Ramos (cell line): Measurements from ENCODE around the gene APOB.

ENCODE experiments used
- in situ Hi-C: fragments of 300-500 bp; cut with MboI; formaldehyde crosslinking; loops from one replicate; pipeline ENCODE4 v1.14.3; 2022; ENCODE audit warnings: low sequenced_read_pairs; ENCODE audit not compliant: unreplicated experiment

Gene APOB

DNA sequence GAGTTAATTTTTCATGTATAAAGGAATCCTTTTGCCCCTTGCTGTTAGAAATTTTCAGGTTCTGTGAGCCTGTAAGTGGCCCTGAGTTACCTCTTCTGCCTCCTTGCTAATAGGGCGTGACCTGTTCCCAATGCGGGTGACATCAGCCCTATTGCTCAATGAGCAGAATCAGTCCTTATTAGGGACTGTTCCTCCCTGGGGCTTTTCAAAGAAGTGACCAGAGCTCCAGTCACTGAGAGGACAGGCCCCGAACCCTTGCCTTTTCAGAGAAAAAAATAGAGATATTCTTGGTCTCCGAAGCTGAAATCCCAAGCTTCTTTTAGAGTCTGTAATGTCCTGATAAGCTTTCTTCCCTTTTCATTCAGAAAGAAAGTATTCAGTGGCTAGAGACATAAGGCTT is 8.2 kb upstream of the APOB start:
- in situ Hi-C loops, result no loop called here

DNA sequence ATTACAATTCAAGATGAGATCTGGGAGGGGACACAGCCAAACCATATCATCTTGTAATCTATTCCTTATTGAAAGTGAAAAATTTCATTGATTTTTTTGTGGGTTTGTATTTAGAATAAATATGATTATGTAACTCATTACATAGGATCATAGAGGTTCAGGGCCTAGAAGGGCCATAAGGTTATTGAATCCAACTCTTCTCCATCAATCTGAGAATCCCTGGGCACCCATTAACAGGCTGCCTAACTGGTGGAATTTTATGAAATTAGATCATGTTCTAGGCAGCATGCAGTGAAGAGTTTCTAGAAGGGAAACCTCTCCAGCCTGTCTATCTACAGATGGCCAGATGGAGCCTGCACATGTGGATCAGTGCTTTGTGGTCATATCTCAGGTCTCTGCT is 6.3 kb upstream of the APOB start:
- in situ Hi-C loops, result no loop called here

GRCh38 chr2:21047141-21048009 is 3.5 kb upstream of the APOB start:
- in situ Hi-C loops, result loop anchor here (10.0 kb wide), 1 partner anchor 267 kb away; no protein-coding TSS in a partner anchor

DNA sequence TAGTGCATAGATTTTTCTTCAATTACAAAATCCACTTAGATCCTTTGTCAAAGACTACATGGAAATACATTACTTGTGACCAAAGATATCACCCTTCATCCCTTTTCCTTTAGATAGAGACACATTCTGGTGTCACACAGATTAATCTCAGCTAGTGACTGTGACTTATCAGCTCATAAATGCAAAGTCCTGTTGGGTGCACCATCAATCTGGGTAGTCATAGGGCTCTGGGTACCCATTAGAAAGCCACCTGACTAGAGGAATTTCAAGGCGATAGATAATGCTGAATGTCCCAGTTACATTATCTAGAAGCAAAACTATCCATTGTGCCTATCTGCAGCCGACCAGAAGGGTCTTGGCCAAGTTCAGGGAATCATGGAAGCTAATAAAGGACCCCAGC is 2.6 kb upstream of the APOB start:
- in situ Hi-C loops, result loop anchor here (10.0 kb wide), 1 partner anchor 268 kb away; no protein-coding TSS in a partner anchor

GRCh38 chr2:21044694-21045371 is 960 bp upstream of the APOB start:
- in situ Hi-C loops, result loop anchor here (10.0 kb wide), 1 partner anchor 270 kb away; no protein-coding TSS in a partner anchor

GRCh38 chr2:21042958-21043743 is 722 bp downstream of the APOB start:
- in situ Hi-C loops, result loop anchor here (10.0 kb wide), 1 partner anchor 272 kb away; no protein-coding TSS in a partner anchor

- in situ Hi-C loops, result loop anchor here (10.0 kb wide), 1 partner anchor 272 kb away; no protein-coding TSS in a partner anchor
These were observed 1.2 kb downstream of the APOB start for GRCh38 chr2:21042708-21042957.

DNA sequence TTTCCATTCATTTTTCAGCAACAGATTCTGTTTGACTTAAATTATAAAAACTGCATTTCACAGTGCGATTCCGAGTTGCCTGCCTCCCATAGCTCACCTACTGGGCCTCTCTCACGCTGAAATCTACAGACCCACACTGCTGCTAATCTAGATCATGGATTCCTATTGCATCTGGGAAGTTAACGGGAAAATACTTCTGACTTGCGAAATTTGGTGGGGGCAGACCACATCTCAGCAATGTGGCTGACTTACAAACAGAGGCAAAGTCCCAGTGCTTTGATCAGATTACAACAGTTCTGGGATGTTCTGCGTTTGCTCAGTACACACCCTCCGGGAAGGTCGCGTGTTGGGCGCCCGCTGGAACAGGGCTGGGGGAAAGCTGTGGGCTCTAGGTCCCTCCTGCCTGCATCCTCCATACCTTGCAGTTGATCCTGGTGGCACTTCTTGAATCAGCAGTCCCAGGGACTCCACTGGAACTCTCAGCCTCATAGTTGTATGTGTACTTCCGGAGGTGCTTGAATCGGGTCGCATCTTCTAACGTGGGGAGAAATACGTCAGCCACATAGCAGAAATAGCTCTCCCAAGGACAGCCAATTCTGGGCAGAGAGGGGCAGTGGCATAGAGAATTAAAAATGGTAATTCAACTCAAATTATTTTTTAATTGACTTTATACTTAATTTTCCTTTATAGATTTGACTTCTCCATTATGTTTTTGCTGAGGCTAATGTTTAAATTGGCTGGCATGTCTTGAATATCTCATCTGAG is 1.7 kb downstream of the APOB start:
- in situ Hi-C loops, result loop anchor here (10.0 kb wide), 1 partner anchor 273 kb away; no protein-coding TSS in a partner anchor

- in situ Hi-C loops, result loop anchor here (10.0 kb wide), 1 partner anchor 273 kb away; no protein-coding TSS in a partner anchor
These were observed 2.4 kb downstream of the APOB start for GRCh38 chr2:21041462-21041861.

GRCh38 chr2:21040468-21041377 is 3.1 kb downstream of the APOB start:
- in situ Hi-C loops, result loop anchor here (10.0 kb wide), 1 partner anchor 274 kb away; no protein-coding TSS in a partner anchor

- in situ Hi-C loops, result loop anchor here (10.0 kb wide), 1 partner anchor 275 kb away; no protein-coding TSS in a partner anchor
These were observed 3.9 kb downstream of the APOB start for GRCh38 chr2:21039979-21040467.

DNA sequence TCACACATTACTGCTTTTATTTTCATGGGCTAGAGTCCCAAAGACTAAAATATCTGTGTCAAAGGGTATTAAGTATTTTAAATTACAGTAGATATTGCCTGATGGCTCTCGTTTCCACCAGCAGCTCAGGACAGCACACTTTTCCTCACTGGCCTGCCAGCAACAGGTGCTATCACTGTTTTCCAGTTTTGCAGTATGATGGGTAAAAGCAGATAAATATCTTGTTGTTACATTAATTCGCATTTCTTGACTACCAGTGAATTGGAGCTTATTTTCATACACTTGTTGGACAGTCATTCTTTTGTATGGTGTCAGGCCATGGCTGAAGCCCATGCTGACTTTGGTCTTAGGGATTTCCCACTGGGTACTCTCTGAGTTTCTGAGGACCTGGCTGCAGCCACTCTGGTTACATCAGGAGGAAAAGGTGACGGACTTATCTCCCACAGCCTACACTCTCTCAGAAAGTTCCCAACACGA is 4.8 kb downstream of the APOB start:
- in situ Hi-C loops, result no loop called here

DNA sequence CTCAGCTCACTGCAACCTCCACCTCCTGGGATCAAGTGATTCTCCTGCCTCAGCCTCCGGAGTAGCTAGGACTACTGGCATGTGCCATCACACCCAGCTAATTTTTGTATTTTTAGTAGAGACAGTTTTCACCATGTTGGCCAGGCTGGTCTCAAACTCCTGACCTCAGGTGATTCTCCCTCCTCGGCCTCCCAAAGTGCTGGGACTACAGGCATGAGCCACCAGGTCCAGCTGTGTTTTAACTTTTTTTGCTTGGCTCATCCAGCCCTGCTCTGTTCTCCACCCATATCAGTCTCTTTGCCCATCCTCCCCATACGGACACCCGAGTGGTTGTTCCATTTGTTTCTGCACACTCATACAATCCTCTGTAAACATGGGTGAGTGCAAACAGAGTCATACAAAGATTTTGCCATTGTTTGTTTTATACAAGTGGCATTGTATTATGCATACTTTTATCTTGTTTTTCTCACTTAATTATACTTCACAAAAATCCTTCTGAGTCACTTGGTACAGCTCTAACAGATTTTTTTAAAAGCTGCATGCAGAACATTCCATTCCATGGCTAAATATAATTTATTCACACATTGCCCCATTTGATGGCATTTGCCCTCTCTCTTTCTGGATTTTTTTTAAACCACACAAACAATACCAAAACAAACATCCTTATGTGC is 5.3 kb downstream of the APOB start:
- in situ Hi-C loops, result no loop called here

DNA sequence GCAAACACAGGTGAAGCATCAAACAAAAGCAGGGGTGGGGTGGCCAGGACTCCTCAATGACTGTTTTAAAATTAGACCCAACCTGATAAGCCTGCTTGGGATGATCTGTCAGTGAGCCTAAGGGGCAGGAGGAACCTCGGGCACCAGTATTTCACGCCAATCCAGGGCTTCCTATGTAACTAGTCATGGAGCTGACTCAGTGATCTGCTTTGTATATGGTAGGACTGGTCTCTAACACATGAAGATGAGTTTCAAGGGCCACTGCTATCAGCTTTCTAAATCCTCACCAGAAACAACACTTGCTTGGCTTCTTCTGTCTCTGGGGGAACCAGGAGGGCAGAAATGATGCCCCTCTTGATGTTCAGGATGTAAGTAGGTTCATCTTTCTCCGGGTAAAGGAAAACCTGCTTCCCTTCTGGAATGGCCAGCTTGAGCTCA is 6.2 kb downstream of the APOB start:
- in situ Hi-C loops, result no loop called here

- in situ Hi-C loops, result no loop called here
These were observed 6.9 kb downstream of the APOB start for GRCh38 chr2:21036708-21037670.

DNA sequence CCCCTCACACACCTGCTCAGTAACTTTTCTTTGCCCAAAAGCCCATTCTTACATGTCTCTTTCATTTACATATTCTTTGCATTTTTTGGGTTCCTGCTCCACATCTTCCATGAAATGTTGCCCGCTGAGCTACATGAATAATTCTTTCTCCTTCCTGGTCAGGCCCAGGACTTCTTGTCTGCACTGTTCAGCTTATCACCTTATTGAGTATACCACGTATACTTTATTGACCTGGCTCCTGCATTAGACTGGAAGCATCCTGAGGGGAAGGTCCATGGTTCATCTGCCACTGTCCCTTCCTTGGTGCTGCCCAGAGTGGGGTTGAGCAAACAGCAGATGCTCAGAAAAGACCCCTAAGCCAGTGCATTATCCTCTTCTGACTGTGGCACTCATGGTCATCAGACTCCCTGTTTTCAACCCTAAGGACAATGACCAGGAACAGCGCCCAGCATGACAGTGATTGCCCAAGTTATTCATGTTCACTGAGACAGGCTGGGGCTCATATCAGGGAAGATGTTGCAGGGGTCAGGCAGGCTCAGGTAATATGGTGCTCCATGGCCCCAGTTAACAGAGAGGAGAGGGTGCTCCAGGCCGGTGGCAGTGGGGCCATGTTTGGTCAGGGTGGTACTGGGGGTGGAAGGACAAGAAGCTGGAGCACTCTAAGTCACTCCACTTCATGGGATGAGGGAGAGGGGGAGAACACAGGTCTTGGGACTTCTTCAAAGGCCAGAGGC is 7.7 kb downstream of the APOB start:
- in situ Hi-C loops, result no loop called here
